ENCODE measurements around the gene MIGA2.

Gene MIGA2

DNA sequence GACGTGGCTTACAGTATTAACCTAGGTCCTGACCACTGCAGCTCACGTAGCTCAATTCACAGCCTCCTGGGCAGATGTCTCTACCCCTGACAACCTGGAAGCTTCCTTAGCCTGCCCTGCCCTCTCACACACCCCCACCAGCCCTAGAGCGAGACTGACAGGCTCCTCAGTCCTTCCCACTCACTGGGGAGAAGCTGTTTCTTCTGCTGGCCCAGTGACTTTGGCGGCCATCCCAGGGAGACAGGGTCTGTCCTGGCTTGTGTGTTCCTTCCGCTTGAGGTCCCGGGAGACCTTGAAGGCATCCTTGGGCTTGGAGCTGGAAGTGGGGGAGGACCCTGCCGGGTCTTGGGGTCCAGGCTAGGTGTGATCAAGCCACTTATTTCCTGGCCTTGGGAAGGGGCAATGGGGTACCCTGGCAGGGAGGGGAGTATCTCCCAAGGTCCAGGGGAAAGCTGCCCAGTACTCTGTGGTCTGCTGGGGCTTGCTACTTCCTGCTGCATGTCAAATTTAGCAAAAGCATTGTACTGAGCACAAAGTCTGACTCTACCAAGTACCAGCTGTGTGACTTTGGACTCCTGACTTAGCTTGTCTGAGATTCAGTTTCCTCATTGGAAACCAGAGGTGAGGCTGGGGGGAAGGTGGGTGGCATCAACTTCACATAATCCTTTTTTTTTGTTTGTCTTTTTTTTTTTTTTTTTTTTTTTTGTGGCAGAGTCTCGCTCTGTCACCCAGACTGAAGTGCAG, 1.9 kb downstream of the MIGA2 start:
- DNase-seq = no peak

GRCh38 chr9:129040113-129040643, 3.8 kb downstream of the MIGA2 start:
- no peak for DNase-seq

DNA sequence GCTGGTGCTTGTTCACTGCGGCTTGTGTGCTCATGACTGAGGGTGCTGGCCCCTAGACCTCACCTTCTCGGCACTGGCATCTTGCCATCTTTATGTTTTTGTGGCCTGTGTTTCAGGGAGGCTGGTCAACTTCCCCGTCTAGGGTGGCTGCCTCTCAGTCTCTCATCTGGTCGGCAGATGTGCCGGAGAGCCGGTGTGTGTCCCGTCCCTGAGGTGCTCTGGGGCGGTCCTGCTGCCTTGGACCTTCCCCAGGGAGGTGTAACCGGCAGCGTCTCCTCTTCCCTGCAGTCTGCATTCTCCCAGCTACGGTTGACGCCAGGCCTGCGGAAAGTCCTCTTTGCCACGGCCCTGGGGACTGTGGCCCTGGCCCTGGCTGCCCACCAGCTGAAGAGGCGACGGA, 5.6 kb downstream of the MIGA2 start:
- no peak for DNase-seq

- DNase-seq = no peak
Observed at GRCh38 chr9:129052592-129052991, 16.2 kb downstream of the MIGA2 start.

DNA sequence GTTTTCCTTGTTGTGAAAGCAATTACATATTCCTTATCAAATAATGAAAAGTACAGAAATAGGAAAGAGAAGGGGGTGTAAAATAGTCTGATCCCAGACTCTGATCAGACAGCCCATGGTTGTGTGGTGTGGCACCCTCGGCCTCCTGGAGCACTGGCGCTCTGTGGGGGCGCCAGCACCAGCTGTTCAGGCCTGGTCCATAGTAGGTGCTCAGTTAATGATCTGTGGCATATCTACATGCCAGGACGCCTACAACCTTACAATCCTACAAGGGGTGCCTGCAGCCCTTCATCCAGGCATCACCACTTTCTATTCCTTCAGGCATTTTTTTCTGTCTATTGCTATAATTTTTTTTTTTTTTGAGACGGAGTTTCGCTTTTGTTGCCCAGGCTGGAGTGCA, 16.6 kb downstream of the MIGA2 start:
- no peak for DNase-seq

DNA sequence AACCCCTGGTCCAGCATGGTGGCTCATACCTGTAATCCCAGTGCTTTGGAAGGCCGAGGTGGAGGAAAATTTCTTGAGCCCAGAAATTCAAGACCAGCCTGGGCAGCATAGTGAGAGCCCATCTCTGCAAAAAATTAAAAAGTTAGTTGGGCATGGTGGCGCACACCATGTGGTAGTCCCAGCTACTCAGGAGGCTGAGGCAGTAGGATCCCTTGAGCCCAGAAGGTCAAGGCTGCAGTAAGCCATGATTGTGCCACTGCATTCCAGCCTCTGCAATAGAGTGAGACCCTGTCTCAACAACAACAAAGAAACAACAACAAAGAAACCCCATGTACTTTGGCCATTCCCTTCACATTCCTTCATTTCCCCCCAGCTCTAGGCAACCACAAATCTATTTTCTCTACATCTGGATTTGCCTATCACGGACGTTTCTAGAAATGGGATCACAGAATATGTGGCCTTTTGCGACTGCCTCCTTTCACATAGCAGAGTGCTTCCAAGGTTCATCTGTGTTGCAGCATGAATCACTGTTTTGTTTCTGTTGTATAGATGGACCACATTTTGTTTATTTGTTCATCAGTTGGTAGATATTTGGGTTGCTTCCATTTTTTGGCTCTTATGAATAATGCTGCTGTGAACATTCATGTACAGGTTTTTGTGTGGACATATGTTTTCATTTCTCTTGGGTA, 17.9 kb downstream of the MIGA2 start:
- no peak for DNase-seq

DNA sequence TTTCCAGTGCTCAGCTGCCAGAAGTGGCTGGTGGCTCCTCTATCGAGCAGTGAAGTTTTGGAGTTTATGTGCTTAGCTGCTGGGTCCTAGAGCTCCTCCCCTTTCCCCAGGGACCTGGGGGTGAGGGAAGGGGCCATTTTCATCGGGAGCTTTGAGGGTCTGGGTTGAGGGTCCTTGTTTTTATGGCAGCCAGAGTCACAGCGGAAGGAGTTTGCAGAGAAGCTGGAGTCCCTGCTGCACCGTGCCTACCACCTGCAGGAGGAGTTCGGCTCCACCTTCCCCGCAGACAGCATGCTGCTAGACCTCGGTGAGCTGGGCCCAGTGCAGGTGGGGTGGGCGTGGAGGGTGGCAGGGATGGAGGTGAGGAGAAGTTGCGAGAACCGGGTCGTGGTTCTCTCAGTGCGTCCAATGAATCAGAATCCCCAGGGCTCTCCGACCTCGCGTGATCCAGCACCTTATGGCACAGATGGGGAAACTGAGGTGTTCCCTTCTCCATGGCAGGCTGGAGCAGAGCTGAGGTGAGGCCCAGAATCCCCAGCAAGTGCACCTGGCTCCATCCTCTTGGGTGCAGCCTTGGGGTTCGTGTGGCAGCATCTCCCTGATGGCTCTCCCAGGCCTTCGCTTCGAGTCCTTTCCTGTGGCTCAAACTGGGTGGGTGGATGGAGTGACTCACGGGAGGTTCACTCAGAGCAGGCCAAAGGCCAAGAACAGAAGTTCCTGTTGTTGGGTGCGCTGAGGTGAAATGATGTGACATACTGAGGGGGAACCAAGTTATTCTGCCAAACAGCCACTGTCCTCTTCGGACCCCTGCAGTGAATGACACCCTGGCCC, 22.8 kb downstream of the MIGA2 start:
- no peak for DNase-seq

- no peak for DNase-seq
Observed at GRCh38 chr9:129059796-129060785, 23.7 kb downstream of the MIGA2 start.

DNA sequence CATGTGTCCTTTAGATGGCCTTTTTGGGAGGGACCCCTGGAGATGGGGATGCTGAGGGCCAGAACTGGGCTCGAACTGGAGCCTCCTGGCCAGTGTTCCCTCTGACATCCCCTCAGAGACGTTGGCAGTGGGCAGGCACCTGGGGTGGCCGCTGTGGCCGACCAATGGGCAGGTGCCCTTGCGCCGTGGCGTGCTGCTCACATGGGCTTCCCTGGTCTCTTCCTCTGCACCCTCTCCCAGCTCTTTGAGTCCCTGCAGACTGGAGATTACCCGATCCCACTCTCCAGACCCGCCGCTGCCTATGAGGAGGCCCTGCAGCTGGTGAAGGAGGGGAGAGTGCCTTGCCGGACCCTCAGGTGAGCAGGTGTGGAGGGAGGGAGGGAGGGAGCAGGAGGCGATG, 24.6 kb downstream of the MIGA2 start:
- DNase-seq = no peak

DNA sequence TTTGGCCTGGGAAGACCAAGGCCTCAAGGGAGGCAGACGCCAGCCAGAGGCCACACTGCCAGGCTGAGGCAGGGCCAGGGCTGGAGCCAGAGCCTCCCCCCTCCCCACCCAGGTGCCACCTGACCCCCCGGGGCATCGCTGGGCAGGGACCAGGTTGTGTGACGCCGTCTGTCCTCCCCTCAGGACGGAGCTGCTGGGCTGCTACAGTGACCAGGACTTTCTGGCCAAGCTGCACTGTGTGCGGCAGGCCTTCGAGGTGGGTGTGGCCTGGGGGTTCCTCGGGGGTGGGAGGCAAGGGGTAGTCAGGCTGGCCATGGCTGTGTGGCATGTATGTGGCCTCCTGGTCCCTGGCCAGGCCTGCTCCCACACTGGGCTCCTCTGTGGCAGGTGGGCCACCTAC, 26.6 kb downstream of the MIGA2 start:
- no peak for DNase-seq

DNA sequence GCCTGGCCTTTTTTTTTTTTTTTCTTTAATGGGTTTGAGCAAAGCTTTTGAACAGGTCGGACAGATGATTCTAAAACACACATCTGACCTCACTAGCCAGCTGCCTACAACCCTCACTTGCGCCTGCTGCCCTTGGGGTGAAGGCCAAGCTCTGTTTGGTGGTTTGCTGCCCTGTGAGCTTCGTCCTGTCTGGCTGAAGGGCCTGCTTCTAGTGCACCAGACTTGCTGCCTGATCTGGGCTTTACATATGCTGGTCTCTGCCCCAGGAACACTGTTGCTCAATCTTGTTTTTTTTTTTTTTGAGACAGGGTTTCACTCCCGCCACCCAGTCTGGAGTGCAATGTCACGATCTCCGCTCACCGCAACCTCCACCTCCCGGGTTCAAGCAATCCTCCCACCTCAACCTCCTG, 28.1 kb downstream of the MIGA2 start:
- no peak for DNase-seq

- DNase-seq = no peak
Observed at GRCh38 chr9:129068110-129068509, 31.7 kb downstream of the MIGA2 start.

GRCh38 chr9:129068990-129069861, 32.8 kb downstream of the MIGA2 start:
- peak; percentile 62 to 71 for DNase-seq

GRCh38 chr9:129069862-129070641, 33.6 kb downstream of the MIGA2 start:
- DNase-seq = no peak

- no peak for DNase-seq
Observed at GRCh38 chr9:129070696-129071525, 34.5 kb downstream of the MIGA2 start.

- DNase-seq = peak in 1 of 2 donors; percentile 18
Observed at GRCh38 chr9:129071526-129072126, 35.2 kb downstream of the MIGA2 start.

DNA sequence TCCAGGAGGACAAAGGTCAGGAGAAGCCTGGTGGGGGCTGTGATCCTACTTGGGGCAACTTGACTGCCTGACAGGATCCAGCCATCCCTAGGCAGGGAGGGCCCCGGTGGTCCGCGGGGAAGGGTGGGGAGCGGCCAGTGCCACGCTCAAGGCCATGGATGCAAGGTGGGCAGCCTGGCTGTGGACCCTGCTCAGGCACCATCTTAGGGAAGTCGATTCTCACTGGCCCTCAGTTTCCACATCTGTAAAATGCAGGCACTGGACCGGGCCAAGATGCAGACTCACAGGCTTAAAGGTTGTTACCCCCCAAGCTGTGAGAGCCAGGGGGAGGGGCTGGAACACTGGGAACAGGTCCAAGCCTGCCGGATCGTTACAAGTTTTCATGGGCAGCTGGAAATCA, 35.7 kb downstream of the MIGA2 start:
- DNase-seq = no peak

DNA sequence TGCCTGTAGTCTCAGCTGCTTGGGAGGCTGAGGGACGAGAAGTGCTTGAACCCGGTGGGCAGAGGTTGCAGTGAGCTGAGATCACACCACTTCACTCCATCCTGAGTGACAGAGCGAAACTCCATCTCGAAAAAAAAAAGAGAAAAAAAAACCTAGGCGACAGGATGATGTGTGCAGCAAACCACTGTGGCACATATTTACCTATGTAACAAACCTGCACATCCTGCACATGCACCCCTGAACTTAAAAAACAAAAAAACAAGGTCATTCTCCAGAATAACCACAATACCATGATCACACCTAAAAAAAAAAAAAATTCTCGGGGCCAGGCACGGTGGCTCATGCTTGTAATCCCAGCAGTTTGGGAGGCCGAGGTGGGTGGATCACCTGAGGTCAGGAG, 37.0 kb downstream of the MIGA2 start:
- peak in 1 of 2 donors; percentile 21 for DNase-seq

DNA sequence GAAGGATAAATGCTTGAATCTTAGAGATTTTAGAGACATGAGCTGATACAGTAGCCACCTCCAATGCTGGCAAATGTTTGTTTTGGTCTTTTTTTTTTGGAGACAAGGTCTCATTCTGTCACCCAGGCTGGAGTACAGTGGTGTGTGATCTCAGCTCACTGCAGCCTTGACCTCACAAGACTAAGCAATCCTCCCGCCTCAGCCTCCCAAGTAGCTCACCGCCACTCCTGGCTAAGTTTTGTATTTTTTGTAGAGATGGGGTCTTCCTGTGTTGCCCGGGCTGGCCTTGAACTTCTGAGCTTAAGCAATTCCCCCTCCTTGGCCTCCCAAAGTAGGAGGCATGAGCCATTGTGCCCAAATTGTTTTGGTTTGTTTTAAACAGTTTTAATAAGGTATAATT, 37.7 kb downstream of the MIGA2 start:
- DNase-seq = no peak

Data from CD4-positive, alpha-beta T cell treated with Interferon alpha-2 for 1 hour (primary cell).